Right lobe of liver (tissue), 6 donors: ENCODE data around the gene DNAH17. TPM values are rescaled to one million over a fixed set of nuclear protein-coding genes. Genes with fewer than 3 reads are reported as not detected.

Experiments
- ATAC-seq, 4 donors: fragments of 200-7000 bp; cut with Tn5 transposase; one replicate each; pipeline ENCODE4 v1.9.1; 2020; ENCODE audit warnings: mild to moderate bottlenecking in 4 of 4, moderate library complexity in 4 of 4
- DNase-seq, 3 donors: peaks; one replicate each; pipeline ENCODE4 v3.0.0-alpha.2; 2020
- H3K27ac ChIP-seq, 3 donors: fragments of 200-600 bp; one replicate each; pipeline ENCODE4 v1.8.0; 2022
- H3K27me3 ChIP-seq, 2 donors: fragments of 200-600 bp; one replicate each; pipeline ENCODE4 v1.8.0; 2022
- H3K36me3 ChIP-seq, 4 donors: fragments of 200-600 bp; sonication (generic) in 1 of 4; one replicate each; pipeline versions ENCODE4 v1.5.1 to v1.8.0; 2017 to 2022; ENCODE audit warnings: control low read depth in 1 of 4
- H3K4me1 ChIP-seq, 4 donors: fragments of 200-600 bp; sonication (generic) in 1 of 4; one replicate each; pipeline versions ENCODE4 v1.5.1 to v1.8.0; 2017 to 2022; ENCODE audit warnings: control low read depth in 1 of 4
- H3K4me3 ChIP-seq, 3 donors: fragments of 200-600 bp; one replicate each; pipeline ENCODE4 v1.8.0; 2022
- H3K9me3 ChIP-seq, 4 donors: fragments of 200-600 bp; sonication (generic) in 1 of 4; one replicate each; pipeline versions ENCODE4 v1.5.1 to v1.8.0; 2017 to 2022; ENCODE audit warnings: control low read depth in 1 of 4
- CTCF ChIP-seq, 4 donors: fragments of 200-600 bp in 3 of 4; fragments of 450-650 bp in 1 of 4; IDR thresholded peaks; one replicate each; pipeline versions ENCODE4 v1.5.1 to v1.8.0; 2016 to 2022; ENCODE audit warnings: antibody characterized with exemption in 4 of 4, mild to moderate bottlenecking in 2 of 4
- POLR2A ChIP-seq: fragments of 450-650 bp; IDR thresholded peaks from one replicate; pipeline ENCODE4 v1.6.1; 2017; ENCODE audit warnings: antibody characterized with exemption, mild to moderate bottlenecking
- WGBS: methylation state at CpG from one replicate; pipeline ENCODE4 v1.1.6; 2018; ENCODE audit warnings: low coverage, low lambda C conversion rate; ENCODE audit not compliant: insufficient coverage; ENCODE audit errors: missing lambda C conversion rate; 5-methylcytosine and 5-hydroxymethylcytosine counted together
- intact Hi-C, 2 donors: fragments of 100-400 bp; cut with DNase I; formaldehyde crosslinking; loops; one replicate each; pipeline versions ENCODE4 v1.11.2 to v1.14.1; 2022
- total RNA-seq, 6 experiments: library from RNA; depleted of rRNA in 2 of 6; stranded (reverse); fragments of >200 nt in 2 of 6; fragmentation: NEBNext Ultra II Directional in 3 of 6; extraction: Animal tissue kit (Norgen Biotek cat#: 25700) in 3 of 6; gene quantifications; one replicate each; pipeline versions ENCODE4 v1.1.0 to v1.2.4, GENCODE V29; 2016 to 2023
- donor health status: DM: no; HTN: yes; CAD: no.
- donor health status: DM: no; HTN: no; CAD: no.
- donor health status: DM: no; HTN: no; CAD: no.
- donor health status: DM: no; HTN: yes; CAD: no.
- donor health status: DM: no; HTN: yes; CAD: no.

Gene DNAH17
- total RNA-seq, 6 experiments from 2014 or later: 0.04 TPM; not detected in 5

- Histone ChIP-seq H3K36me3 (no peaks in the 10 kb centered on the region), H3K27me3 (no peaks in the 10 kb centered on the region), H3K27ac (no peak overlapping the region), H3K4me3 (no peak overlapping the region), H3K4me1 (no peaks in the 10 kb centered on the region), H3K9me3 (no peaks in the 10 kb centered on the region)
- no peak for TF ChIP-seq CTCF (IDR thresholded peaks at IDR 0.05)
- no peak for TF ChIP-seq POLR2A
- intact Hi-C loops: loop anchor here in 1 of 2 donors (10.0 kb wide), 2 partner anchors 214 to 314 kb away; no protein-coding TSS in a partner anchor
- no peak for ATAC-seq
- WGBS: no CpG with 5 or more reads among the region's 15 CpGs
- no peak for DNase-seq
Observed at GRCh38 chr17:78490673-78491072, 86.5 kb downstream of the DNAH17 start.

DNA sequence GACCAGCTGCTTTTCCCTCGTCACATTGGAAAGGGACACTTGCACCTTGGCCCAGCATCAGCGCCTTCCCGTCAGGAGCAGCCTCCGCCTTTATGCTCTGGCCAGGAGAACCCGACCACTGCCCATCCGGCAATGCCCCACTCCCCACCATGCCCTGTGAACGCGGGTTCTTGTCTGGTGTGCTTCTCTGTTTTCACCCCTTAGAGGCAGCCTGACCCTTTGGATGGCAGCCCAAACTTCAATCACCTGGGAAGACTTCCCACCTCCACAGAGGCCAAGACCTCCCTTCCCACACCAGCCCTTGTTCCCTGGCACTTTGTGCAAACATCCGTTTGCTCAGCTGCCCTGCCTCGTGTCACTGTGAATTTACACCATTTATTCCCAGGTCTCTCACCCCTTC, 87.0 kb downstream of the DNAH17 start:
- H3K27me3 ChIP-seq: no peaks in the 10 kb centered on the region
- 58% methylated on average over 4 of the region's 10 CpGs for WGBS
- H3K9me3 ChIP-seq: no peaks in the 10 kb centered on the region
- intact Hi-C loops: loop anchor here in 1 of 2 donors (10.0 kb wide), 2 partner anchors 215 to 315 kb away; no protein-coding TSS in a partner anchor
- no peak overlapping the region for H3K27ac ChIP-seq
- H3K36me3 ChIP-seq: no peaks in the 10 kb centered on the region
- H3K4me1 ChIP-seq: no peaks in the 10 kb centered on the region
- DNase-seq: no peak
- H3K4me3 ChIP-seq: no peak overlapping the region
- ATAC-seq: no peak
- TF ChIP-seq POLR2A (no peak), CTCF (IDR thresholded peaks at IDR 0.05) (no peak)

DNA sequence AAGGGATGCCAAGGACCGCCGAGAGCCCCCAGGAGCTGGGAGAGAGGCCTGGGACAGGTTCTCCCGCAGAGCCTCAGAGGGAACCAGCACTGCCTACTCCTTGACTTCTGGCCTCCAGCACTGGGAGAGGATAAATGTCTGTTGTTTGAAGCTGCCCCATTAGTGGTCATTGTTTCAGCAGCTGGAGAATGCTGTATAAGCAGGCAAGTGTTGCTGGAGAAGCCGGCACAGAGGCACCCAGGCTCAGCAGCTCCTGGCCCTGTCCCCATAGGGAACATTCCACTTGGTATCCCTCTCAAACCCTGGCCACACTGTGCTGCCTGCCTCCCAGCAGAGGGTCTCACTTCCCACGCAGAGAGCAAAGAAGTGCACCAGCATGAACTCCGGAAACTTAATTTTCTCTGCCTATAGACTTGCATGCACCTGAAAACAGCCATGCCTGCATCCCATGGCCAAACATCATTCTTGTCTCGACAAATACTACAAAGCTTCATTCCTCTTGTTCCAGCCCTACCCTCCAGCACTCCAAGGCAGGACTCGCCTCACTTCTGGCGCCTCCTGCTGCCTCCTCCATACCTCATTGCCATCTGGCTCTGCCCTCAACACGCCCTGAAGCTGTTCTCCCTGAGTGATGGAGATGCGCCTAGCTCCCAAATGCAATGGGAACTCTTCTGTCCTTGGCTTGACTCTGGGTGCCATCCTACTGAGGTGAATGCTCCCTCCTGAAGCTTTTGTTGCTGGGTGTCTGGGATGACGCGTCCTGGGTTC, 88.1 kb downstream of the DNAH17 start:
- Histone ChIP-seq H3K27me3 (peaks cover 0 to 3% of the 10 kb centered on the region in 2 donors), H3K27ac (no peak overlapping the region), H3K4me1 (no peaks in the 10 kb centered on the region), H3K36me3 (no peaks in the 10 kb centered on the region), H3K4me3 (no peak overlapping the region), H3K9me3 (no peaks in the 10 kb centered on the region)
- TF ChIP-seq CTCF (IDR thresholded peaks at IDR 0.05) (no peak), POLR2A (no peak)
- WGBS: 65% methylated on average over 7 of the region's 13 CpGs
- DNase-seq: no peak
- no peak for ATAC-seq
- intact Hi-C loops: no loop called here

GRCh38 chr17:78488156-78488555, 89.0 kb downstream of the DNAH17 start:
- TF ChIP-seq CTCF (IDR thresholded peaks at IDR 0.05): no peak
- no peak for TF ChIP-seq POLR2A
- Histone ChIP-seq H3K9me3 (no peaks in the 10 kb centered on the region), H3K27me3 (peaks cover 0 to 3% of the 10 kb centered on the region in 2 donors), H3K4me1 (no peaks in the 10 kb centered on the region), H3K36me3 (no peaks in the 10 kb centered on the region), H3K4me3 (no peak overlapping the region), H3K27ac (no peak overlapping the region)
- 70% methylated on average over 4 of the region's 10 CpGs for WGBS
- no peak for DNase-seq
- intact Hi-C loops: no loop called here
- ATAC-seq: no peak
